HG03039 (cell line): ENCODE measurements around the gene KCNMB2.

ENCODE experiments used
- ATAC-seq: cut with Tn5 transposase; IDR thresholded peaks from one replicate; pipeline ENCODE4 v1.9.1; 2021; ENCODE audit warnings: mild to moderate bottlenecking, moderate library complexity; ENCODE audit not compliant: unreplicated experiment

The KCNMB2 gene

DNA sequence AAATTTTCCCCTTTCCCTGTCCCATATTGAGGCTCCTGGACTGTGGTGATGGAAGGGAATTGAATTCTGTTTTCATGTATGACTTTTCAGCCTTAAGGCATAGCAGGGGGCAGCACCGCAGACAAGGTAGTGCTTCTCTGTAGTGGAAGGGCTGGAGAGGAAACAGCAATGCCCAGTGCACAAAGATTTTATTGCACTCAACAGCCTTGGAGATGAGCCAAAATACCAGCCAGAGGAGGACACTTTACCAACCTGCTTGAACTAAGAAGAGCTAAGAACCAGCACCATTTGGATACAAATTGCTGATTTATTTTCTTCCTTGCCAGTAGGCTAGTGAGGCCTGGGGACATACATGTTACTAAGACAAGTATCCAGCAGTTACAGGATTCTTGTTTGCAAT lies 98.7 kb downstream of the KCNMB2 start:
- no peak for ATAC-seq

DNA sequence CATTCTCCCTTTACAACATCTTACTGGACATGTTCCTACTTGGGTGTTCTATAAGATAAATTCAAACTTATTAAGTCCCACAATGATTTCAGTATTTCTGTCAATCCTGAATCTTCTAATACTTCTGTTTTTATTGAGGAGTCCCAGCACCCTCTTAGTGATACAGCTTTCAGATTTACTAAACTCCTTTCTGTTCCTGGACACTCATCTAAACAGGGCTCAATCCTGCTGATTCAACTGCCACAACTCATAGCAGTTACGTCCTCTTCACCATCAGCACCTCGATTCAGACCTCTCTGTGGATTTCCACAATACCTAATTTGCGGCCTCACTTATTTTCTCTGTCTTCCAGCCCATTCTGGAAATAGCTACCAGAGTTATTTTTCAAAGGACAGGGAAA lies 101.6 kb downstream of the KCNMB2 start:
- no peak for ATAC-seq

- ATAC-seq = no peak
Observed at GRCh38 chr3:178645503-178645902, 109.3 kb downstream of the KCNMB2 start.

DNA sequence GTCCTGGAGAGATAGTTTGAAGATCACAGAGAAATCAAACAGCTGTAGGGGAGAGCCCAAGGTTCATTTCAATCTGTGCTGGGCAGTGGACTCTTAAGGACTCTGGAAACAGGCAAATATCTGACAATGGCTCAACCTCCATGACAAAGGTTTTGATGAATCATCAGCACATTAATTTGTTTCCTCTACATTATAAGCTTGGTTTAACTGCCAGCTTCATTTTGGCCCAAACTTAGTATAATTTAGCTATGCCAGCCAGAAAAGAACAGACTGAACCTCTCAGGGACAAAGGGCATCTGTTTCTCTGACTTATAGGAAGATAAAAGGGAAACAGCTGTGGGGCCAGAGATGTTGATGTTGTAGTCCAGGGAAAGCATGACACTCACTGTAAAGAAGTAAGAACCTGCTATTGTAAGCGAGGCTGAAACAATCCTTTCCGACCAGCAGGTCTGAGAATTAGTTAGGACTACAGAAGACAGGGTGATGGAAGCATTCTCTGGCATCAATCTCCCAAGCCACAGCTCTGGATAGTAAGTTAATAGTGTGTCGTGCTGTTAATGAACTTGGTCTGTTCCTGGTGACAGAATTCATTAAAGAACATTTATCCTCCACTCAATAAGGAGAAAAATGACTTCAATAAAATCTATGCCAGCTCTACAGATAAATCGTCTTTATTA lies 110.1 kb downstream of the KCNMB2 start:
- no peak for ATAC-seq

DNA sequence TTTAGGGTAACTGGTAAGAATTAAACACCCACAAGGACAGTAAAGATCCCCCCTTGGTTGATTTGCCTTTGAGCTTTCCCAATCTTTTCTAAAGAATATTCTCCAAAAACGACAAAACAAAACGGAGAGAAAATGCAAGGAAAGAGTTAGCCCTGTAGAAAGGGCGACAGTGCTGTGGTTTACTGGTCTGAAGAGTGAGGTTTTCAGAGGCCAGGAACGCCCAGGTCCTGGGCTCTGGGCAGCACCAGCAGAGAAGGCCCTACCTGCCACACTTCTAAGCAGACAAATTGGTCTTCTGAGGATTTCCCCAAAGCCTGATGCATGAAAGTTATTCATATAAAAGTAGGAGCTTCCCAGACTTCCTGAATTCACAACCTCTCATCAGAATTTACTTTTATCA lies 119.3 kb downstream of the KCNMB2 start:
- no peak for ATAC-seq

GRCh38 chr3:178658694-178659325 lies 122.6 kb downstream of the KCNMB2 start:
- ATAC-seq = no peak

DNA sequence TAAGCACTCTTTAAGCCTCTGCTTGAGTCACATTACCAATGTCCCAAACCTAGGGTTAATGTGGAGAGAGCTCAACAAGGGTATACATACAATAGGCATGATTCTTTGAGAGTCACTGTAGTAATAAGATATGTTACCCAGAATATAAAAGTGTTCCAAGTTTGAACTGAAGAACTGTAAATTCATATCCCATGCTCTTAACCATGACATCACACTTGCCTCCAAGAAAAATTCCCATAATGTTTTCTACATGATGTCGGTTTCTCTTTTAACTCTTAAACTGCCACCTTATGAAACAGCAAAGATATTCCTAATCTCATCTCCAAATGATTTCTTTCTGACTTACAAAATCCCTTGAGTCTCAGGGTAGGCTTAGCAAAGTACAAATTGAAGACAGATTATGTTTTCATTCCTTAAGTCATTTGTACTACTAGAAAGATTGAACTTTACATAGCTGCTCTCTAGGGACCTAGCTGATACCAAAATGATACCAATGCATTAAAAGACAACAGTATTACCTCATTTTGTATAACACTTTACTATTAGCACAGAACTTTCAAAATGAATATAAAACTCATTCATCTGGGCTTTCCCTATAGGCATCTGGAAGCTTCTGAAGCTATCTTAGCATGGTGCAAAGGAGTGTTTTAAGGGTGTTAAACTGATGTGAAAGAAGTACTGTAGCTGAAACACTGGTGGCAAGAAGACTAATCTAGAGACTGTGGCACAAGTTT lies 127.1 kb downstream of the KCNMB2 start:
- no peak for ATAC-seq

- no peak for ATAC-seq
Observed at GRCh38 chr3:178665747-178666146, 129.5 kb downstream of the KCNMB2 start.

DNA sequence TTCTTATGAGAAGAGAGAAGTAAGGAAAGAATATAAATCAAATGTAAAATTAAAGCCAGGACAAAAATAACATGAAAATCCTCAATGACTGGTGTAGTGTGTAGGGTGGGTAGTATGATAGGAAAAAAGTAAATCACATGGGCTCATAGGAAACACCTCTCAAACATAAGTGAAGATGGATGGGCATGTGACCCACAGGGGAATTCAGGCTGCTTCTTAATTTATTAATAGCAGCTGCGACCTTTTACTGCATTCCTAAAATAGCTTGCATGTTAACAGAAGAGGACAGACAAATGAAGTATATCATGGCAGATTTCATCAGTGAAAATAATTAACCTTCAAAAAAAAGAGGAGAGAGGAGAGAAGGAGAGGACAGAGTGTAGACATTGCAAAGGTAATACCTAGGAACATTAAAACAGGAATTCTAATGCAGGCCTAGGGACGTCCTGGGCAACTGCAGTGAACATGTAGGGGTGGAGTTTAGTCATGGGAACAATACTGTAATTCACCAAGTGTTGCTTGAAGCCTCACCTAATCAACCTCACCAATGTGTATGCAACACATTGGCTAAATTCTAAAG lies 132.9 kb downstream of the KCNMB2 start:
- no peak for ATAC-seq

DNA sequence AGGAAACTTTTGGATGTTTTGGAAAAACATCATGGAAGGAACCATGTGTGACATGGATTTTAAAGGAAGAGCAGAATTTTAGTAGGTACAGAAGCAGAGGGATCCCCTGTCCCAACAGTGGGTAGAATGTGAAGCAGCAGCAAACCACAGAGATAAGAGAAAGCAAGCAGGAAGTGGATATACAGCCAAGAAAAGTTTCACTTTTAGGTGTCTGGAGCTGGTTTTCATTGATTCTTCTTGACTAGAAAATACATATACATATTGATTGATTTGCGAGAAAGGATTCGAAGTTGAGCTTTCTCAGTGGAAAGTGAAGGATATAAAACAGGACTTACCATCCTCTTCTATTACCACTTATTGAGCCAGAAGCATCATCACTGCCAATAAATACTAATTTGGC lies 133.5 kb downstream of the KCNMB2 start:
- no peak for ATAC-seq

DNA sequence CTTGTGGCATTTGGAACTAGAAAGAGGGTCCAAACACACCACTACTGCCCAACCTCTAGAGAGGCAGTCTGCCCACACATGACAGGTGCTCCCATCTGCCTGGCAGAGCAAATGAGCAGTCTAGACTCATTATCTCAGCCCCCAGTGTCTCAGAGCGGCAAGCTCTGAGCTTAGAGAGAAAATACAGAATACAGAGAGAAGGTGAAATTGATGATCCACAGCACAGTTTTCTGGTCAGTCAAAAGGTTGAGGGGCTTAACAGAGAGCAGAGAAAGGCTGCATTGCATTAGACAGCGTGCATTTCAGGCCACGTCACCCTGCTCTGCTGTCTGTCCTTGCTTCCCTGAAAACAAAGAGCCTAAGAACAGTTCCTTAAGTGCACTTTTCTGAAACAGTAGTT lies 135.1 kb downstream of the KCNMB2 start:
- no peak for ATAC-seq

- ATAC-seq = no peak
Observed at GRCh38 chr3:178671791-178672190, 135.6 kb downstream of the KCNMB2 start.

GRCh38 chr3:178672275-178672674 lies 136.0 kb downstream of the KCNMB2 start:
- no peak for ATAC-seq

DNA sequence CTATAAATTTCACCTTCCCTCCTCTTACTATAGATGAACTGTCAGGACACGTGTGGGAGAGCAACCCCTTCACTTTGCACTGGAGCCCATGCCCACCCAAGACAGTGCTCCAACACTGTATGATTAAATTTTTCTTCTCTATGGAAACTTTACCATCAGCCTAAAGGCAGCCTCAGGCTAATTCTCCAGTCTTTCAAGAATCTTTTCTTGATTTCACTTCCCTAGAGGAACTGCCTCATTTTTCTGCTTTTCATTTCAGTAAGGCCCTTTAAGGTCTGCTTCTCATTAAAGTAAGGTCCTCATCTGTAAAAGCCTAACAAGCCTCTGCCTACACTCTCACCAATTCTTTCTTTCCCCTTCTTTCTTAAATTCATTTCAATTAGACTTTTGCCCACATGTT lies 137.3 kb downstream of the KCNMB2 start:
- ATAC-seq = no peak

- ATAC-seq = no peak
Observed at GRCh38 chr3:178676077-178676476, 139.8 kb downstream of the KCNMB2 start.

- no peak for ATAC-seq
Observed at GRCh38 chr3:178676942-178677790, 140.9 kb downstream of the KCNMB2 start.

GRCh38 chr3:178677961-178678360 lies 141.7 kb downstream of the KCNMB2 start:
- no peak for ATAC-seq

DNA sequence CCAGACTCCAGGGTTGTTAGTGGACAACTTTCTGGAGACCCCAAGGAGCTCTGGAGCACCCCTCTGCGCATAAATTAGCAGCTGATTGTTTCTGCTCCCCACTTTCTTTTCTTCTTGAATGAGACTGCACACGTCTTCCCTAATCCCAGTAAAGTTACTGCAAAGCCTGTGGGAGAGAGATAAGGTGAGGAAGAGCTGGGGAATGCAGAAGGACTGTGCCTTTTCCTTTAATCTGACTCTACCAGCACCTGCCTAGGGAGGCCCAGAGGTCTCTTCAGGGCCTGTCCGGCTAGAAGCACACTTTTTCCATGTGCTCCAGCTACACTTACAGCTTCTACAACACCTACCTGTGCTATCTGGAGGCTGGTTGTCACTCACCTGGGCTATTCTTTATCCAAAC lies 143.8 kb downstream of the KCNMB2 start:
- no peak for ATAC-seq

- ATAC-seq = no peak
Observed at GRCh38 chr3:178680489-178680888, 144.3 kb downstream of the KCNMB2 start.

GRCh38 chr3:178684881-178685590 lies 148.8 kb downstream of the KCNMB2 start:
- ATAC-seq = no peak
